Measurements from ENCODE around the gene GPANK1. TPM values are rescaled to one million over a fixed set of nuclear protein-coding genes. Genes with fewer than 3 reads are reported as not detected.

GPANK1 gene
- total RNA-seq, 1 experiment from 2014 or later = 29.1 TPM

DNA sequence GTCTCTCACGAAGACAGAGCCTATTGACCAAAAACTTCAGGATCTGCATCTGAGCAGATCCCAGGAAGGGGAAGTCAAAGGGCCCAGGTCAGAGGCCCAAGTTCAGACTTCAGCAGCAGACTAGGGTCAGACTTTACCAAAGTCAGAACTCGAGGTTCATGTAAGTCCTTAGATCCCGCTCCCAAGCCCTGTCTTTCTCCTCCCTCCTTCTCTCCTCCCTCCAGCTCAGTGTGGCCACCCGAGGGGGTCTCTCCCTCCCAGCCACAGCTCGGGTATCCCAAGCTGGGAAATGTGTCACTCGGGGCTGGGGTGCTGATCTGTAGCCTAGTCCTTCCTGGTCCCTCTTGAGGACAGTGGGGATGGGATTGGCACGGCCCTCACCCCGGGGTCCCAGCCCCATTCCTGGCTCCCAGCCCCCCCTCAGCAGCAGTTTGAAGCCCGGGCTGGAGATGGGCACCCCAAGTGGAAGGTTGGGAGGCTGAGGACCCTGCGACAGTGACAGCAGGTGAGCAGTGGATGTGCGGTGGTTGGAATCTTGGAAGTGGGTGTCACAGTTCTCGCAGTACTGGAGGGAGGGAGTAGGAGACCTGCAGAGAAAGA is 2.6 kb downstream of the GPANK1 start:
- TF ChIP-seq ELF4 (CRISPR knock-in tag; IDR thresholded peaks at IDR 0.05; ENCODE audit: low read depth) = no peak
- TF ChIP-seq, protein P1, sequence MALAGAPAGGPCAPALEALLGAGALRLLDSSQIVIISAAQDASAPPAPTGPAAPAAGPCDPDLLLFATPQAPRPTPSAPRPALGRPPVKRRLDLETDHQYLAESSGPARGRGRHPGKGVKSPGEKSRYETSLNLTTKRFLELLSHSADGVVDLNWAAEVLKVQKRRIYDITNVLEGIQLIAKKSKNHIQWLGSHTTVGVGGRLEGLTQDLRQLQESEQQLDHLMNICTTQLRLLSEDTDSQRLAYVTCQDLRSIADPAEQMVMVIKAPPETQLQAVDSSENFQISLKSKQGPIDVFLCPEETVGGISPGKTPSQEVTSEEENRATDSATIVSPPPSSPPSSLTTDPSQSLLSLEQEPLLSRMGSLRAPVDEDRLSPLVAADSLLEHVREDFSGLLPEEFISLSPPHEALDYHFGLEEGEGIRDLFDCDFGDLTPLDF (CRISPR knock-in tag; IDR thresholded peaks at IDR 0.05) = no peak
- no peak for TF ChIP-seq JAZF1 (CRISPR knock-in tag; IDR thresholded peaks at IDR 0.05)
- no peak for TF ChIP-seq ZNF671 (CRISPR knock-in tag; IDR thresholded peaks at IDR 0.05)
- TF ChIP-seq, protein P2, sequence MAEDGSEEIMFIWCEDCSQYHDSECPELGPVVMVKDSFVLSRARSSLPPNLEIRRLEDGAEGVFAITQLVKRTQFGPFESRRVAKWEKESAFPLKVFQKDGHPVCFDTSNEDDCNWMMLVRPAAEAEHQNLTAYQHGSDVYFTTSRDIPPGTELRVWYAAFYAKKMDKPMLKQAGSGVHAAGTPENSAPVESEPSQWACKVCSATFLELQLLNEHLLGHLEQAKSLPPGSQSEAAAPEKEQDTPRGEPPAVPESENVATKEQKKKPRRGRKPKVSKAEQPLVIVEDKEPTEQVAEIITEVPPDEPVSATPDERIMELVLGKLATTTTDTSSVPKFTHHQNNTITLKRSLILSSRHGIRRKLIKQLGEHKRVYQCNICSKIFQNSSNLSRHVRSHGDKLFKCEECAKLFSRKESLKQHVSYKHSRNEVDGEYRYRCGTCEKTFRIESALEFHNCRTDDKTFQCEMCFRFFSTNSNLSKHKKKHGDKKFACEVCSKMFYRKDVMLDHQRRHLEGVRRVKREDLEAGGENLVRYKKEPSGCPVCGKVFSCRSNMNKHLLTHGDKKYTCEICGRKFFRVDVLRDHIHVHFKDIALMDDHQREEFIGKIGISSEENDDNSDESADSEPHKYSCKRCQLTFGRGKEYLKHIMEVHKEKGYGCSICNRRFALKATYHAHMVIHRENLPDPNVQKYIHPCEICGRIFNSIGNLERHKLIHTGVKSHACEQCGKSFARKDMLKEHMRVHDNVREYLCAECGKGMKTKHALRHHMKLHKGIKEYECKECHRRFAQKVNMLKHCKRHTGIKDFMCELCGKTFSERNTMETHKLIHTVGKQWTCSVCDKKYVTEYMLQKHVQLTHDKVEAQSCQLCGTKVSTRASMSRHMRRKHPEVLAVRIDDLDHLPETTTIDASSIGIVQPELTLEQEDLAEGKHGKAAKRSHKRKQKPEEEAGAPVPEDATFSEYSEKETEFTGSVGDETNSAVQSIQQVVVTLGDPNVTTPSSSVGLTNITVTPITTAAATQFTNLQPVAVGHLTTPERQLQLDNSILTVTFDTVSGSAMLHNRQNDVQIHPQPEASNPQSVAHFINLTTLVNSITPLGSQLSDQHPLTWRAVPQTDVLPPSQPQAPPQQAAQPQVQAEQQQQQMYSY (CRISPR knock-in tag; IDR thresholded peaks at IDR 0.05) = no peak
- TF ChIP-seq FOXJ3 (CRISPR knock-in tag; IDR thresholded peaks at IDR 0.05; ENCODE audit: borderline replicate concordance) = no peak
- TF ChIP-seq EMX1 (CRISPR knock-in tag; IDR thresholded peaks at IDR 0.05) = no peak
- no peak for TF ChIP-seq ZNF232 (CRISPR knock-in tag; IDR thresholded peaks at IDR 0.05)
- TF ChIP-seq, protein P3, sequence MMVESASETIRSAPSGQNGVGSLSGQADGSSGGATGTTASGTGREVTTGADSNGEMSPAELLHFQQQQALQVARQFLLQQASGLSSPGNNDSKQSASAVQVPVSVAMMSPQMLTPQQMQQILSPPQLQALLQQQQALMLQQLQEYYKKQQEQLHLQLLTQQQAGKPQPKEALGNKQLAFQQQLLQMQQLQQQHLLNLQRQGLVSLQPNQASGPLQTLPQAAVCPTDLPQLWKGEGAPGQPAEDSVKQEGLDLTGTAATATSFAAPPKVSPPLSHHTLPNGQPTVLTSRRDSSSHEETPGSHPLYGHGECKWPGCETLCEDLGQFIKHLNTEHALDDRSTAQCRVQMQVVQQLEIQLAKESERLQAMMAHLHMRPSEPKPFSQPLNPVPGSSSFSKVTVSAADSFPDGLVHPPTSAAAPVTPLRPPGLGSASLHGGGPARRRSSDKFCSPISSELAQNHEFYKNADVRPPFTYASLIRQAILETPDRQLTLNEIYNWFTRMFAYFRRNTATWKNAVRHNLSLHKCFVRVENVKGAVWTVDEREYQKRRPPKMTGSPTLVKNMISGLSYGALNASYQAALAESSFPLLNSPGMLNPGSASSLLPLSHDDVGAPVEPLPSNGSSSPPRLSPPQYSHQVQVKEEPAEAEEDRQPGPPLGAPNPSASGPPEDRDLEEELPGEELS (CRISPR knock-in tag; IDR thresholded peaks at IDR 0.05) = no peak
- TF ChIP-seq, protein P4, sequence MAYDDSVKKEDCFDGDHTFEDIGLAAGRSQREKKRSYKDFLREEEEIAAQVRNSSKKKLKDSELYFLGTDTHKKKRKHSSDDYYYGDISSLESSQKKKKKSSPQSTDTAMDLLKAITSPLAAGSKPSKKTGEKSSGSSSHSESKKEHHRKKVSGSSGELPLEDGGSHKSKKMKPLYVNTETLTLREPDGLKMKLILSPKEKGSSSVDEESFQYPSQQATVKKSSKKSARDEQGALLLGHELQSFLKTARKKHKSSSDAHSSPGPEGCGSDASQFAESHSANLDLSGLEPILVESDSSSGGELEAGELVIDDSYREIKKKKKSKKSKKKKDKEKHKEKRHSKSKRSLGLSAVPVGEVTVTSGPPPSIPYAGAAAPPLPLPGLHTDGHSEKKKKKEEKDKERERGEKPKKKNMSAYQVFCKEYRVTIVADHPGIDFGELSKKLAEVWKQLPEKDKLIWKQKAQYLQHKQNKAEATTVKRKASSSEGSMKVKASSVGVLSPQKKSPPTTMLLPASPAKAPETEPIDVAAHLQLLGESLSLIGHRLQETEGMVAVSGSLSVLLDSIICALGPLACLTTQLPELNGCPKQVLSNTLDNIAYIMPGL (CRISPR knock-in tag; IDR thresholded peaks at IDR 0.05) = no peak
- TF ChIP-seq ESRRA (CRISPR knock-in tag; IDR thresholded peaks at IDR 0.05; ENCODE audit: borderline replicate concordance) = no peak
- TF ChIP-seq ZNF219 (CRISPR knock-in tag; IDR thresholded peaks at IDR 0.05; ENCODE audit: borderline replicate concordance) = no peak
- no peak for TF ChIP-seq ZNF121 (CRISPR knock-in tag; IDR thresholded peaks at IDR 0.05)
- TF ChIP-seq, protein P5, sequence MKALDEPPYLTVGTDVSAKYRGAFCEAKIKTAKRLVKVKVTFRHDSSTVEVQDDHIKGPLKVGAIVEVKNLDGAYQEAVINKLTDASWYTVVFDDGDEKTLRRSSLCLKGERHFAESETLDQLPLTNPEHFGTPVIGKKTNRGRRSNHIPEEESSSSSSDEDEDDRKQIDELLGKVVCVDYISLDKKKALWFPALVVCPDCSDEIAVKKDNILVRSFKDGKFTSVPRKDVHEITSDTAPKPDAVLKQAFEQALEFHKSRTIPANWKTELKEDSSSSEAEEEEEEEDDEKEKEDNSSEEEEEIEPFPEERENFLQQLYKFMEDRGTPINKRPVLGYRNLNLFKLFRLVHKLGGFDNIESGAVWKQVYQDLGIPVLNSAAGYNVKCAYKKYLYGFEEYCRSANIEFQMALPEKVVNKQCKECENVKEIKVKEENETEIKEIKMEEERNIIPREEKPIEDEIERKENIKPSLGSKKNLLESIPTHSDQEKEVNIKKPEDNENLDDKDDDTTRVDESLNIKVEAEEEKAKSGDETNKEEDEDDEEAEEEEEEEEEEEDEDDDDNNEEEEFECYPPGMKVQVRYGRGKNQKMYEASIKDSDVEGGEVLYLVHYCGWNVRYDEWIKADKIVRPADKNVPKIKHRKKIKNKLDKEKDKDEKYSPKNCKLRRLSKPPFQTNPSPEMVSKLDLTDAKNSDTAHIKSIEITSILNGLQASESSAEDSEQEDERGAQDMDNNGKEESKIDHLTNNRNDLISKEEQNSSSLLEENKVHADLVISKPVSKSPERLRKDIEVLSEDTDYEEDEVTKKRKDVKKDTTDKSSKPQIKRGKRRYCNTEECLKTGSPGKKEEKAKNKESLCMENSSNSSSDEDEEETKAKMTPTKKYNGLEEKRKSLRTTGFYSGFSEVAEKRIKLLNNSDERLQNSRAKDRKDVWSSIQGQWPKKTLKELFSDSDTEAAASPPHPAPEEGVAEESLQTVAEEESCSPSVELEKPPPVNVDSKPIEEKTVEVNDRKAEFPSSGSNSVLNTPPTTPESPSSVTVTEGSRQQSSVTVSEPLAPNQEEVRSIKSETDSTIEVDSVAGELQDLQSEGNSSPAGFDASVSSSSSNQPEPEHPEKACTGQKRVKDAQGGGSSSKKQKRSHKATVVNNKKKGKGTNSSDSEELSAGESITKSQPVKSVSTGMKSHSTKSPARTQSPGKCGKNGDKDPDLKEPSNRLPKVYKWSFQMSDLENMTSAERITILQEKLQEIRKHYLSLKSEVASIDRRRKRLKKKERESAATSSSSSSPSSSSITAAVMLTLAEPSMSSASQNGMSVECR (CRISPR knock-in tag; IDR thresholded peaks at IDR 0.05; ENCODE audit: borderline replicate concordance) = no peak
- no peak for TF ChIP-seq RORB (CRISPR knock-in tag; IDR thresholded peaks at IDR 0.05)
- no peak for TF ChIP-seq SOX15 (CRISPR knock-in tag; IDR thresholded peaks at IDR 0.05)
- no peak for TF ChIP-seq KAT7 (CRISPR knock-in tag; IDR thresholded peaks at IDR 0.05; ENCODE audit: borderline replicate concordance)
- TF ChIP-seq PRRX2 (CRISPR knock-in tag; IDR thresholded peaks at IDR 0.05) = no peak
- no peak for TF ChIP-seq HMGA2 (CRISPR knock-in tag; IDR thresholded peaks at IDR 0.05)
- TF ChIP-seq IRF2 (CRISPR knock-in tag; IDR thresholded peaks at IDR 0.05; ENCODE audit: borderline replicate concordance, low read depth) = no peak
- DNase-seq (ENCODE audit: low spot score) (no peak), ATAC-seq (no peak)
- Mint-ChIP-seq H3K27ac (peak overlapping the region; percentile 41; the same call in 1 of the 2 replicates), H3K4me3 (no peak overlapping the region), H3K9me3 (no peaks in the 10 kb centered on the region), H3K4me1 (peaks cover 43% of the 10 kb centered on the region), H3K27me3 (ENCODE audit: low read depth) (no peaks in the 10 kb centered on the region), H3K36me3 (peaks cover 30% of the 10 kb centered on the region)
- CTCF ChIA-PET = interaction anchor here (0.7 to 2.1 kb wide), 3 partner anchors 10 to 108 kb away, joined by 6 to 14 read pairs (median 12); partner anchors contain the start of genes BAG6 and DDAH2
- POLR2A ChIA-PET = no interaction called here

Measured in WTC11 (cell line).